Left kidney (tissue), 2 donors: ENCODE results near the gene RICTOR. TPM values are rescaled to one million over a fixed set of nuclear protein-coding genes. Genes with fewer than 3 reads are reported as not detected.
"Not testable (repeated sequence)": the region's sequence is repeated elsewhere in the genome, so short reads cannot be mapped to it uniquely, and the experiment has no call there.

Source experiments
- DNase-seq: peaks from one replicate; pipeline ENCODE4 v3.0.0-alpha.2; 2013
- polyA plus RNA-seq: library from polyadenylated mRNA; unstranded; fragments of 120-200 nt; gene quantifications from one replicate; pipeline ENCODE4 v1.2.1, GENCODE V29; 2013; ENCODE audit not compliant: insufficient read length

The RICTOR gene
- polyA plus RNA-seq, 1 donor, result 33.0 TPM

DNA sequence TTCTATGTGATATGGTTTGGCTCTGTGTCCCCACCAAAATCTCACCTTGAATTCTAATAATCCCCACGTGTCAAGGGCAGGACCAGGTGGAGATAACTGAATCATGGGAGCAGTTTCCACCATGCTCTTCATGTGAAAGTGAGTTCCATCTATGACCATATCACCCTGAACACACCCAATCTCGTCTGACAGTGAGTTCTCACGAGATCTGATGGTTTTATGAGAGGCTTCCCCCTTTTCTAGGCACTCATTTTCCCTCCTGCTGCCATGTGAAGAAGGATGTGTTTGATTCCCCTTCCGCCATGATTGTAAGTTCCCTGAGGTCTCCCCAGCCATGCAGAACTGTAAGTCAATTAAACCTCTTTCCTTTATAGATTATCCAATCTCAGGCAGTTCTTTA, 64.2 kb downstream of the RICTOR start:
- DNase-seq, result no peak

- DNase-seq, result no peak
Observed at GRCh38 chr5:39009280-39009679, 64.9 kb downstream of the RICTOR start.

- DNase-seq, result no peak
Observed at GRCh38 chr5:39006650-39007049, 67.5 kb downstream of the RICTOR start.

DNA sequence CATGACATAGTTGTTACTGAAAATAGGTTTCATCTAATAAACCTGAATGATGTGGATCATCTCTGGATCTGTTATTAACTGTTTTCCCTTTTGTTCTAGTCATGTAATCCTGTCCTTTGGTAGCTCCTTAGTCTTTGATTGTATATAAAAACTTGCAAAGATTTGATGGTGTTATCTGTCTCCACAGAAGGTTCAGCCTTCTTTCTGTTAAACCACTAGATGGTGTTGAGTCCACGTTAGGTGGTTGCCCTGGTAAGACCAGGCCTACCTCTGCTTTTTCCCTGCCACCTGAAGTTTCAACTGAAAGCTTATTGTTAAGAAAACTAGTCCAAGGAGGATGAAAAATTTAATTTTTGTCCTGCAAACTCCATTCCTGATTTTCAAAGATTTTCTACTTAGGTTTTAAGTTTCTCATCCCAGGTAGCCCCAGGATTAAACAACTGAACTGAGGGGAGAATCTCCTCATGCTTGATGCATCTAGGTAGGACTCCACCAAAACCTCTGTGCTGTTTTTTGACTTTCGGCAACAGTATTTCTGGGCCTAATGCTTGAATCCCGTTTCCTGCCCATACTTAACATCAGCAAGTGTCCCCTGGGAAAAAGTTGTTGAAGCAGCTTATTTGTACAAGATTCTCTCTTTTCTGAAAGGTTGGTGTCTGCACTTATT, 68.5 kb downstream of the RICTOR start:
- DNase-seq, result no peak

- DNase-seq, result no peak
Observed at GRCh38 chr5:39001683-39002082, 72.5 kb downstream of the RICTOR start.

DNA sequence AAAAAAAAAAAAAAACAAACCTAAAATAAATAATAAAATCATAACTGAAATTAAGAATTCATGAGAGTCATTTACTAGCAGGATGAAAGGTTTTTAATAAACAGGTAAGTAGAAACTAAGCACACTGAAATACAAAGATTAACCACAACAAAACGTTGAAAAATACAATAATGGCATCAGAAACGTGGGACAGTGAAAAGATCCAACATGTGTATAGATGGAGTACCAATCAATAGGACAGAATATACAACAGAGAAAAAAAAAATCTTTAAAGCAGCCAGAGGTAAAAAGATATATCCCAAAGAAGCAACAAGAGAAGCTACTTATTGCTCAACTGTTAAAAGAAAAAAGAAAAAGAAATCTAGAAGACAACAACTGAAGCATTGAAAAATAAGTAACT, 75.2 kb downstream of the RICTOR start:
- no peak for DNase-seq

DNA sequence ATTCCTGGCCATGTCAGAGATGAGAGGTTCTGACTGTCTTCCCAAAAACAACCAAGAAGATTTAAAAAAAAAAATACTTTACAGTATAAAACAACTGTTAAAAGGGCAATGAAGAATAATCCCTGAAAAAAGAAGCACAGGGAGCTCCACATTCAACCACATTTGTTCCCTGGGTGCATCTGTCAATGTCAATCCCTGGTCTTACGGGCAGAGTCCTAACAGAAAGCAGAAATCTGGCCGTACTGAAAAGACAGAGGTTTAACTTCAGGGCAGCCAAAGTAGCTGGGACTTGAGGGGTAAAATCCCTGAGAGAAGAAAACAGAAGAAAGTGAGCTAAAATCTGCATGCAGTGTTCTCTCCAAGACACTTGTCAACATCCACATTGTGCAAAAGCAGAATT, 76.6 kb downstream of the RICTOR start:
- no peak for DNase-seq

- DNase-seq, result no peak
Observed at GRCh38 chr5:38996123-38996522, 78.1 kb downstream of the RICTOR start.

DNA sequence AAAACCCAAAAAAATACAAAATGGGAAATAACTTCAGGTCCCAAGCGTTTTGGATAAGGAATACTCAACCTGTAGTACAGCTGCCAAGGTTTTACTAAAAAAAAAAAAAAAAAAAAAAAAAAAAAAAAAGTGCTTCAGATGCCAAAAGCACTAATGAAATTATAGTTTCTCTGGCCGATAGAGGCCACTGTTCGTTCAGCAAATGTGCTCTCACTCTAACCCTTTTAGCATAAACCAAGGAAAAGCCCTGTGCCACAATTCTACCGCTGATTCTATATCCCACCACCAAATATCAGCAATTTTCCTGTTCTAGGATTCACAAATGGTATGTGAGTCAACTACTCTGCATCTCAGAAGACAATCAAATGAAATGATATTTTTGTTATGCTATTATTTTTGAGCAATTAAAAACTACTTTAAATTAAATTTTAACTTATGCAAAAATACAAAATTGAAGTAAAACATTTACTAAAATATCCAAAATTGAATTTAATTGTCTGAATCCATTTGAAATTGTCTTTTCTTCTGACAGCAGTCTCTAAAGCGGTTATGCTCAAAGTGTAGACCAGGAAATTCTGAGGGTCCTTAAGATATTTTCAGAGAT, 79.8 kb downstream of the RICTOR start:
- peak; percentile 57 for DNase-seq

GRCh38 chr5:38989974-38990719, 84.1 kb downstream of the RICTOR start:
- not testable (repeated sequence) for DNase-seq

GRCh38 chr5:38985909-38986452, 88.2 kb downstream of the RICTOR start:
- no peak for DNase-seq

DNA sequence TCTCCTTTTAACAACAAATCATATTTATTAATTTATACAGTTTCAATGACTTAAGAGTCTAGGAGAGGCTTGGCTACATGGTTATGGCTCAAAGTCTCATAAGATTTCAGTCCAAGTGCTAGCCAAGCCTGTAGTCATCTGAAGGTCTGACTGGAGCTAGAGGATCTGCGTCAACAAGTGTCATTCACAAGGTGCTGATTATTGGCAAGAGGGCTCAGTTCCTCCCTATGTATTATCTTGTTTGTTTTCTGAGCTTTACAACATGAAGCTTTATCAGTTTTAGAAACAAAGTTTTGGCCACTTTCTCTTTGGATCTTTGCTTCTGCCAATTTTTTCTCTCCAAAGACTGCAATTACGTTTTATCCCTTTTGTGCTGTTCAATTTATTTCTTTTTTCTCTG, 94.7 kb downstream of the RICTOR start:
- DNase-seq, result no peak

GRCh38 chr5:38978036-38978435, 96.2 kb downstream of the RICTOR start:
- no peak for DNase-seq

GRCh38 chr5:38968665-38969064, 105.5 kb downstream of the RICTOR start:
- DNase-seq, result no peak

GRCh38 chr5:38961691-38962090, 112.5 kb downstream of the RICTOR start:
- DNase-seq, result no peak

- no peak for DNase-seq
Observed at GRCh38 chr5:38953426-38954012, 120.7 kb downstream of the RICTOR start.

- no peak for DNase-seq
Observed at GRCh38 chr5:38948501-38948900, 125.7 kb downstream of the RICTOR start.

DNA sequence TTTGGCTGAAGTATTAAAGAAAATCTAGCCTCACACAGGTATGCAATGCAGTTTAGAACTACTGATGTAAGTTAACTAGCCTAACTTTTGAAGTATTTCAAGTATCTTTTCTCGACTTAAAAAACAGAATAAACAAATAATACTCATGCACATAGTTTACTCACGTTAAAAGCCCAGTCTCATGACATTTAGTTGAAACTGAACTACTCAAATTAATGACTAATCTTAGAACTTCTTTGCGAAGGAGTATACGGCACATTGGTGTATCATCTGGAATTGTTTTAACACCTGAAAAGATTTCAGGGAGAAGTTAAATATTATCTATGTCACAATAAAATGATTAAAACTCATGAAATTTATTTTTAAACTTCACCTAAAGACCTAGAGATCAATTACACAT, 129.9 kb downstream of the RICTOR start:
- DNase-seq, result no peak

DNA sequence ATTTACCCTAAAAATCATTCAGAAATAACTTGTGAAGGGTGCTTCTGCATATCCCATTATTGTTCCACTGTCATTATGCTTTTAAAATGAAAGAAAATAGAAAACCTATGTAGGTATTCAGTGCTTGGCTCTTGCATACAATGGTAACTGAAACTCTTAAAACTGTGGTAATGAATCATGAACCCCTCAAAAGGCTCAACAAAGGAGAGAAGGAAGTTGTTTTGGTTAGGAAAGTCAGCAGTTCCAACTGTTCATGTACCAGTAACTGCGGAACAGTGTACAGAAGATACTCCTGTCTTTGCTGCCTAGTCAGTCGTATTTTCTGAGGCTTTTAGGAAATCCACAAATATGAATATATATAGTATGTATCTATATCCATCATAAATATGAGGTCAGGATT, 132.3 kb downstream of the RICTOR start:
- DNase-seq, result no peak

DNA sequence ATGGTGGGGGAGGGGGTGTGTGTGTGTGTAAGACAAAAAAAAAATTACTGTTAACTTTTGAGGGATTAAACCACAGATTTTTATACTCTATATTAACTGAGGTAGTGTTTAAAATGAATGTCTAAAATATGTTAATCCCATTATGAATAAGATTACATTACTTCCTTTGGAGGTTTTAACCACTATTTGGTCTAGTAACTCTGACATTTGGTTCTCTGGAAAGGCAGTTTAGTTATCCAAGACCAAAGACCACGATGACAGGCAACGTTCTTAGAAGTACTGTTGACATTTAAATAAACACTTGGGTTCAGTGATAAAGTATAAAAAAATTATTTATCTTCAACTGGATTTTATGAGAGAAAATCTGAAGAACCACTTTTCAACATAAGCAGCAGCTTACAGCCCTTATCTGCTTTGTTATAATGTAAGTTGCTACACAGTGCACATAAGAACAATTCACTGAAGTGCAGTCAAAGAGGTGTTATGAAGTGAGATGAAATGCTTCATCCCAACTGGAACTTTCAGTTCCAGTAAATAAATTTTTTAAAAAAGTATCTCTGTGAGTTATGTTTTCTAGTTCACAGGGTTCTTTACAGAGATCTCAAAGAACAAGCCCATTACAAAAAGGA, 133.9 kb downstream of the RICTOR start:
- no peak for DNase-seq

DNA sequence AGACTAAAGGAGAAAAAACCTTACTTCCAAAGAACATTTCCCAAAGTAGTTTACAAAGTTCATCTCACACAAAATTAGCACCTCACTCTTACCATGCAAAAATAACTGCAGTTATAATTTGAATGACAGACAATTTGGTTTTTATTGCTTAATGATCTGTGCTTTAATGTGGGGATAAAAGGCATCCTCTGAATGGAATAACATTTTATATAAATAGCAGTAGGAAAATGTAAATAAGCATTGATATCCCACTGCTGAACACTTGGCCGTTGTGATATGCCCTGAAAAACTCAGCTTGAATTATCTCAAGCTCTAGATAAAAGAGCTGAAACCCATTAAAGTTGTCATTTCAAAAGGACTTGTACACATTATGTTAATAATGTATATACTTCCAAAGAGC, 135.2 kb downstream of the RICTOR start:
- no peak for DNase-seq

DNA sequence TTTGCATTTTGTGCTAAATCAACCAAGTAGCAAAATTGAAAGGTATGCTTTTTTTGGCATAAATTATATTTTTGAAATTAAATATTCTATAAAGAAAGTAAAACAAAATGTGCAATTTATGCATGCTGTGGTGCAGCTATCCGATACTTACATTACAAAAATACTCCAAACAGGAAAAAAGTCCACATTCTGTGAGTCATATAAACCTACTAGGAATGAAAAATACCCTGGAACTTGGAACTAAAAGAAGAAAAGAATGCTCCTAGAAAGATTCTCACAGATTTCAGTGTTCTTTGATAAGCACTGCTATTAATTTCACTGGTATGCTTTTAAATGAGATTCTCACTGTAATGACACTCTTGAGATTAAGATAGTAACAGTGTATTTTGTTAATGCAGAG, 135.8 kb downstream of the RICTOR start:
- no peak for DNase-seq
